Epithelial cell of esophagus (primary cell): Measurements from ENCODE around the gene ITPR1.

Source experiments
- DNase-seq: peaks from one replicate; pipeline ENCODE4 v3.0.0; 2010; ENCODE audit warnings: low read depth
- H3K4me3 ChIP-seq: 2 replicates; pipeline ENCODE4 v1.5.1; 2011; ENCODE audit warnings: mild to moderate bottlenecking, low read length, control low read depth
- CTCF ChIP-seq: IDR thresholded peaks from 2 replicates; pipeline ENCODE4 v1.5.1; 2011; ENCODE audit warnings: low read depth, mild to moderate bottlenecking, low read length, control low read depth, inconsistent platforms; ENCODE audit not compliant: insufficient read depth; ENCODE audit errors: missing control alignments

Gene ITPR1

GRCh38 chr3:4785551-4785950, 292.4 kb downstream of the ITPR1 start:
- TF ChIP-seq CTCF, result no peak
- no peak for DNase-seq
- H3K4me3 ChIP-seq, result no peak overlapping the region

DNA sequence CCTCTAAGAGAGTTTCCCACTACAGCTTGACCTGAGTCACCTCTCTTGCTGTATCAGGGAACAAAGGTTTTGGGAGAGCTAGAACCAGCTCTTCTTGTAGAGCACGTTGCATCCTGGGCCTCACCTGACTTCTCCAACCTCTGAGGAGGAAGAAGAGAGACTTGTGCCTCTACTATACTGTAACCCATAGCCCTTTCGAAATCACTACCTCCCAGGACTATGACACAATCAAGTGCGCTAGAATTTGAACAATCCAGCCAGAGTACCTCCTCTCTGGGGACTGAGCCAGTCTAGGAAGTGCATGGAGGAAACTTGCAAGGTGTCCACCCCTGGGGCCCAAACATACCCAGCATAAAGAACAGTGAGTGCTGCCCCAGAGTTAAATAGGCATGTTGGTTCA, 293.3 kb downstream of the ITPR1 start:
- no peak for TF ChIP-seq CTCF
- no peak overlapping the region for H3K4me3 ChIP-seq
- peak; percentile 88 for DNase-seq

DNA sequence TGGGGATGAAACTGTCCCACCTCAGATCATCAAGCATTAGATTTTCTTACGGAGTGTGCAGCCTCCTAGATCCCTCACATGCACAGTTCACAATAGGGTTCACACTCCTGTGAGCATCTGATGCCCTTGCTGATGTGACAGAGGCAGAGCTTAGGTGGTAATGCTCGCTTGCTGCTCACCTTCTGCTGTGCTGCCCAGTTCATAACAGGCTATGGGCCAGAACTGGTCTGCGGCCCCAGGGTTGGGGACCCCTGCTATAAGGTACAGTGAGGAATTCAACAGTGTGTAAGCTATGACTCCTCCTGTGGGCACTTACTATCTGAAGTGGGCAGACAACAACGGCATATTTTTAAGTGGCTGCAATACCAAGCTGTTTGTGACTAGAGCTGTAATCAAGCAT, 298.2 kb downstream of the ITPR1 start:
- DNase-seq, result no peak
- no peak overlapping the region for H3K4me3 ChIP-seq
- TF ChIP-seq CTCF, result no peak

DNA sequence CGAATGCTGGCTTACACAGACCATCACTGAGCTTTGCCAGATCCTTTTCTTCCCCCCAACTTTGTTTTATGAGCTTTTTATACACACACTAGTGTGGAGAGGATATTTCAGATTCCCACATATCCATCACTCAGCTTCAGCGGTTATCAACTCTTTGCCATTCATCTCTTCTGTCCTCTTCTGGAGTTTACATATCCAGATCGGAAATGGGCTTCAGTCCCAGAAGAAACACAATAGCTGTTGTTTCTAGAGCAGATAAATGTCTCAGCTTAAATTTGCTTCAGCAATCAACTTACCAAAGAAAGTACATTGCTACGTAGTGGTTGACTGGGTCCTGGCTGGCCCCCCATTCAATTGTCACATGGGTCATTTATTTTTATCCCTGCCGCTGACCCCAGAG, 300.2 kb downstream of the ITPR1 start:
- H3K4me3 ChIP-seq, result no peak overlapping the region
- DNase-seq, result no peak
- no peak for TF ChIP-seq CTCF

DNA sequence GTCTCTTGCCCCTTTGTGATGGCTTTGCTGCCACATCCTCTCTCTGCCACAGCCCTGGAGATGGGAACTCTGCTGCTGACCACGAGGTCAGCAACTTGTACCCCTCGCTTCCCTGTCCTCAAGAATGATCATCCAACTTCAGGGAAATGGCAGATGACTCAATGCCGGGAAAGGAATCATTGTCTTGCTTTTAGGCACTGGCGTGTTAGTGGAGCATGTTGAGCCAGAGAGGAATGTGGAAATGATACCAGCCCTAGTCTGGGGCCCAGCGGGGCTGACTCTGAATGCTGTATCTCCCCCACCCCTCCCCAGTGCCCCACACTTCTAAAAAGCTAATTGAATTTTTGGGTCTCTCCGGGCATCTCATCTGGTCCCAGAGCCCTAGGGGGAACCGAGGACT, 301.2 kb downstream of the ITPR1 start:
- TF ChIP-seq CTCF, result no peak
- DNase-seq, result no peak
- no peak overlapping the region for H3K4me3 ChIP-seq

DNA sequence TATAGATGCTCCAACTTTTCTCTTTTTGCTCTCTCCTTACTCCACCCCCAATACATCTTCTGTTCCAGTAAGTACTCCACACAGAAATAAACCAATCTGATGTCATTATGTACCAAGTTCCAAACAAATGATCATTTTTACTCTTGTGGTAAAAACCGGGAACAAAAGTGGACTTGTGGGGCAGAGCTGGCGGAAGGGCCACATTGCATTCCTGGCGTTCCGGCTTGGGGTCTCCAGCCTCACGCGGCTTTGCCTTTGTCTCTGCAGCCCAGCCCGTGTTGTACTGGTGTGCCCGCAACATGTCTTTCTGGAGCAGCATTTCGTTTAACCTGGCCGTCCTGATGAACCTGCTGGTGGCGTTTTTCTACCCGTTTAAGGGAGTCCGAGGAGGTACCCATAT, 301.6 kb downstream of the ITPR1 start:
- no peak for DNase-seq

More for the DNA sequence above, 301.6 kb downstream of the ITPR1 start:
- no peak for TF ChIP-seq CTCF
- no peak overlapping the region for H3K4me3 ChIP-seq
